ENCODE data around the gene OR52E1. TPM values are rescaled to one million over a fixed set of nuclear protein-coding genes. Genes with fewer than 3 reads are reported as not detected.

OR52E1 gene
- total RNA-seq, result 1 to 10 TPM in 1 of 5 donors, not detected in 4; 2.6 TPM
- not detected for polyA plus RNA-seq
- long read RNA-seq, donor 1, result 0 reads
- long read RNA-seq, donor 2, result 0 reads
- long read RNA-seq, donor 3, result 0 reads
- long read RNA-seq, donor 4, result 0 reads
- long read RNA-seq, donor 5, result 0 reads
- long read RNA-seq, donor 6, result 0 reads
- long read RNA-seq, donor 7, result 0 reads
- long read RNA-seq, donor 8, result 0 reads
- long read RNA-seq, donor 9, result 0 reads
- long read RNA-seq, donor 10, result 0 reads

- Histone ChIP-seq H3K4me1 (no peaks in the 10 kb centered on the region), H3K4me3 (no peak within 1 kb of the TSS), H3K27me3 (no peaks in the 10 kb centered on the region), H3K9me3 (no peaks in the 10 kb centered on the region), H3K36me3 (no peaks in the 10 kb centered on the region), H3K27ac (no peak within 1 kb of the TSS)
- 48 to 65% (median 60%) methylated on average over 3 of the region's 3 CpGs for WGBS, 5 donors
- no peak for DNase-seq
- TF ChIP-seq POLR2A (IDR thresholded peaks at IDR 0.05) (no peak), CTCF (IDR thresholded peaks at IDR 0.05) (no peak), POLR2AphosphoS5 (IDR thresholded peaks at IDR 0.05) (no peak), EP300 (IDR thresholded peaks at IDR 0.05) (no peak)
- intact Hi-C loops (cut with DNase I; ENCODE audit: low total_unique reads), result no loop called here
Measured at GRCh38 chr11:5069272-5069671, at the start of gene OR52E1. Gene OR52E1 (plus strand): TSS chr11:5069572.

GRCh38 chr11:5021996-5022395 is 47.4 kb upstream of the OR52E1 start:
- H3K27me3 ChIP-seq, result no peaks in the 10 kb centered on the region
- 89 to 96% (median 93%) methylated on average over 2 of the region's 2 CpGs for WGBS, 5 donors
- no peak for DNase-seq
- no peak overlapping the region for H3K27ac ChIP-seq
- no peak overlapping the region for H3K4me3 ChIP-seq
- no peaks in the 10 kb centered on the region for H3K4me1 ChIP-seq
- no peaks in the 10 kb centered on the region for H3K36me3 ChIP-seq
- intact Hi-C loops (cut with DNase I; ENCODE audit: low total_unique reads), result no loop called here
- TF ChIP-seq CTCF (IDR thresholded peaks at IDR 0.05) (no peak), POLR2A (IDR thresholded peaks at IDR 0.05) (no peak)
- peaks cover 5 to 22% (median 17%) of the 10 kb centered on the region in 4 donors for H3K9me3 ChIP-seq

- Histone ChIP-seq H3K4me3 (no peak overlapping the region), H3K4me1 (no peaks in the 10 kb centered on the region), H3K9me3 (no peaks in the 10 kb centered on the region), H3K27me3 (no peaks in the 10 kb centered on the region), H3K27ac (no peak overlapping the region), H3K36me3 (no peaks in the 10 kb centered on the region)
- intact Hi-C loops (cut with DNase I; ENCODE audit: low total_unique reads), result no loop called here
- no peak for DNase-seq
- WGBS, 5 donors, result 71 to 89% (median 84%) methylated on average over 2 of the region's 2 CpGs
- TF ChIP-seq POLR2AphosphoS5 (IDR thresholded peaks at IDR 0.05), result no peak
- no peak for TF ChIP-seq POLR2A (IDR thresholded peaks at IDR 0.05)
- no peak for TF ChIP-seq CTCF (IDR thresholded peaks at IDR 0.05)
- no peak for TF ChIP-seq EP300 (IDR thresholded peaks at IDR 0.05)
Measured at GRCh38 chr11:5036669-5037068, 32.7 kb upstream of the OR52E1 start.

GRCh38 chr11:5037926-5038325 is 31.4 kb upstream of the OR52E1 start:
- H3K4me1 ChIP-seq, result no peaks in the 10 kb centered on the region
- no peak overlapping the region for H3K4me3 ChIP-seq
- TF ChIP-seq POLR2A (IDR thresholded peaks at IDR 0.05), result no peak
- TF ChIP-seq POLR2AphosphoS5 (IDR thresholded peaks at IDR 0.05), result no peak
- no peak for TF ChIP-seq CTCF (IDR thresholded peaks at IDR 0.05)
- TF ChIP-seq EP300 (IDR thresholded peaks at IDR 0.05), result no peak
- H3K36me3 ChIP-seq, result no peaks in the 10 kb centered on the region
- no peaks in the 10 kb centered on the region for H3K9me3 ChIP-seq
- 41 to 74% (median 50%) methylated on average over 2 of the region's 2 CpGs for WGBS, 5 donors
- intact Hi-C loops (cut with DNase I; ENCODE audit: low total_unique reads), result no loop called here
- DNase-seq, result no peak
- H3K27me3 ChIP-seq, result no peaks in the 10 kb centered on the region
- H3K27ac ChIP-seq, result no peak overlapping the region
